ENCODE results near the gene RGL4. TPM values are rescaled to one million over a fixed set of nuclear protein-coding genes. Genes with fewer than 3 reads are reported as not detected.
A peak's percentile ranks its signal among the peaks of the same experiment; 100 is the strongest.

Gene RGL4
- polyA plus RNA-seq, 3 donors = 2.3 to 2.4 (median 2.3) TPM

GRCh38 chr22:23698094-23698493 lies 7.3 kb downstream of the RGL4 start:
- no peak overlapping the region for H3K4me3 Mint-ChIP-seq
- peak; percentile 22 to 35 (median 32) for DNase-seq
- peak overlapping the region in 6 of 7 donors; percentile 65 to 98 (median 92) for H3K27ac Mint-ChIP-seq
- Histone ChIP-seq H3K36me3 (replicated peaks in 1 of 2; ENCODE audit: control insufficient read depth in 1 of 2, insufficient read depth in 2 of 2, low read length in 2 of 2) (peaks cover 57 to 75% of the 10 kb centered on the region in 2 donors), H3K9ac (ENCODE audit: insufficient read depth, low read length, poor library complexity, severe bottlenecking) (no peak overlapping the region), H4K20me1 (ENCODE audit: insufficient read depth, low read length) (peaks cover 8% of the 10 kb centered on the region), H3K79me2 (ENCODE audit: insufficient read depth, low read length) (peaks cover 28% of the 10 kb centered on the region), H3K9me3 (replicated peaks in 1 of 2; ENCODE audit: control insufficient read depth in 1 of 2, insufficient read depth in 1 of 2, low read length in 2 of 2) (no peaks in the 10 kb centered on the region), H3K27me3 (ENCODE audit: control insufficient read depth in 2 of 2, insufficient read depth in 2 of 2, low read length in 2 of 2) (no peaks in the 10 kb centered on the region), H3K27ac (ENCODE audit: low read depth in 1 of 2, low read length in 2 of 2) (peak overlapping the region; percentile 4 to 90), H3K4me2 (replicated peaks; ENCODE audit: extremely low read depth, low read length, poor library complexity, severe bottlenecking) (no peak overlapping the region), H3K4me1 (ENCODE audit: control insufficient read depth in 1 of 2, insufficient read depth in 2 of 2, low read length in 2 of 2) (peaks cover 40 to 41% of the 10 kb centered on the region in 2 donors), H3K4me3 (replicated peaks in 1 of 3; ENCODE audit: low read depth in 2 of 3, low read length in 3 of 3) (no peak overlapping the region), H2AFZ (ENCODE audit: insufficient read depth, low read depth, low read length, poor library complexity, severe bottlenecking) (no peak overlapping the region)
- TF ChIP-seq, protein P1, sequence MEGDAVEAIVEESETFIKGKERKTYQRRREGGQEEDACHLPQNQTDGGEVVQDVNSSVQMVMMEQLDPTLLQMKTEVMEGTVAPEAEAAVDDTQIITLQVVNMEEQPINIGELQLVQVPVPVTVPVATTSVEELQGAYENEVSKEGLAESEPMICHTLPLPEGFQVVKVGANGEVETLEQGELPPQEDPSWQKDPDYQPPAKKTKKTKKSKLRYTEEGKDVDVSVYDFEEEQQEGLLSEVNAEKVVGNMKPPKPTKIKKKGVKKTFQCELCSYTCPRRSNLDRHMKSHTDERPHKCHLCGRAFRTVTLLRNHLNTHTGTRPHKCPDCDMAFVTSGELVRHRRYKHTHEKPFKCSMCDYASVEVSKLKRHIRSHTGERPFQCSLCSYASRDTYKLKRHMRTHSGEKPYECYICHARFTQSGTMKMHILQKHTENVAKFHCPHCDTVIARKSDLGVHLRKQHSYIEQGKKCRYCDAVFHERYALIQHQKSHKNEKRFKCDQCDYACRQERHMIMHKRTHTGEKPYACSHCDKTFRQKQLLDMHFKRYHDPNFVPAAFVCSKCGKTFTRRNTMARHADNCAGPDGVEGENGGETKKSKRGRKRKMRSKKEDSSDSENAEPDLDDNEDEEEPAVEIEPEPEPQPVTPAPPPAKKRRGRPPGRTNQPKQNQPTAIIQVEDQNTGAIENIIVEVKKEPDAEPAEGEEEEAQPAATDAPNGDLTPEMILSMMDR (IDR thresholded peaks at IDR 0.05) = no peak
- H3K36me3 Mint-ChIP-seq = peaks cover 73 to 78% of the 10 kb centered on the region in 2 donors
- H3K27me3 Mint-ChIP-seq (ENCODE audit: low read depth in 3 of 3) = no peaks in the 10 kb centered on the region
- WGBS (ENCODE audit: insufficient coverage) = 30% methylated on average over 2 of the region's 4 CpGs
- intact Hi-C loops (cut with micrococcal nuclease) = no loop called here
- no peaks in the 10 kb centered on the region for H3K9me3 Mint-ChIP-seq
- peaks cover 41% of the 10 kb centered on the region for H3K4me1 Mint-ChIP-seq

GRCh38 chr22:23698673-23699235 lies 7.9 kb downstream of the RGL4 start:
- H3K36me3 ChIP-seq (replicated peaks in 1 of 2; ENCODE audit: control insufficient read depth in 1 of 2, insufficient read depth in 2 of 2, low read length in 2 of 2) = peaks cover 56 to 75% of the 10 kb centered on the region in 2 donors
- no peaks in the 10 kb centered on the region for H3K9me3 ChIP-seq (replicated peaks in 1 of 2; ENCODE audit: control insufficient read depth in 1 of 2, insufficient read depth in 1 of 2, low read length in 2 of 2)
- no peak overlapping the region for H3K4me2 ChIP-seq (replicated peaks; ENCODE audit: extremely low read depth, low read length, poor library complexity, severe bottlenecking)
- H3K79me2 ChIP-seq (ENCODE audit: insufficient read depth, low read length) = peaks cover 35% of the 10 kb centered on the region
- Mint-ChIP-seq H3K27ac (peak overlapping the region in 6 of 7 donors; percentile 26 to 98 (median 84)), H3K4me1 (peaks cover 41% of the 10 kb centered on the region), H3K4me3 (no peak overlapping the region), H3K27me3 (ENCODE audit: low read depth in 3 of 3) (no peaks in the 10 kb centered on the region), H3K9me3 (no peaks in the 10 kb centered on the region), H3K36me3 (peaks cover 73 to 78% of the 10 kb centered on the region in 2 donors)
- H3K9ac ChIP-seq (ENCODE audit: insufficient read depth, low read length, poor library complexity, severe bottlenecking) = no peak overlapping the region
- peaks cover 14% of the 10 kb centered on the region for H4K20me1 ChIP-seq (ENCODE audit: insufficient read depth, low read length)
- no peak overlapping the region for H3K4me3 ChIP-seq (replicated peaks in 1 of 3; ENCODE audit: low read depth in 2 of 3, low read length in 3 of 3)
- peaks cover 40 to 41% of the 10 kb centered on the region in 2 donors for H3K4me1 ChIP-seq (ENCODE audit: control insufficient read depth in 1 of 2, insufficient read depth in 2 of 2, low read length in 2 of 2)
- TF ChIP-seq, protein P1 (IDR thresholded peaks at IDR 0.05) = no peak
- peak overlapping the region in 1 of 2 donors; percentile 90 for H3K27ac ChIP-seq (ENCODE audit: low read depth in 1 of 2, low read length in 2 of 2)
- H3K27me3 ChIP-seq (ENCODE audit: control insufficient read depth in 2 of 2, insufficient read depth in 2 of 2, low read length in 2 of 2) = no peaks in the 10 kb centered on the region
- no peak for DNase-seq
- no peak overlapping the region for H2AFZ ChIP-seq (ENCODE audit: insufficient read depth, low read depth, low read length, poor library complexity, severe bottlenecking)
- intact Hi-C loops (cut with micrococcal nuclease) = no loop called here
- 98% methylated on average over 5 of the region's 10 CpGs for WGBS (ENCODE audit: insufficient coverage)

Measured in CD14-positive monocyte (primary cell).